ENCODE data around the gene FGF19.

FGF19 gene

DNA sequence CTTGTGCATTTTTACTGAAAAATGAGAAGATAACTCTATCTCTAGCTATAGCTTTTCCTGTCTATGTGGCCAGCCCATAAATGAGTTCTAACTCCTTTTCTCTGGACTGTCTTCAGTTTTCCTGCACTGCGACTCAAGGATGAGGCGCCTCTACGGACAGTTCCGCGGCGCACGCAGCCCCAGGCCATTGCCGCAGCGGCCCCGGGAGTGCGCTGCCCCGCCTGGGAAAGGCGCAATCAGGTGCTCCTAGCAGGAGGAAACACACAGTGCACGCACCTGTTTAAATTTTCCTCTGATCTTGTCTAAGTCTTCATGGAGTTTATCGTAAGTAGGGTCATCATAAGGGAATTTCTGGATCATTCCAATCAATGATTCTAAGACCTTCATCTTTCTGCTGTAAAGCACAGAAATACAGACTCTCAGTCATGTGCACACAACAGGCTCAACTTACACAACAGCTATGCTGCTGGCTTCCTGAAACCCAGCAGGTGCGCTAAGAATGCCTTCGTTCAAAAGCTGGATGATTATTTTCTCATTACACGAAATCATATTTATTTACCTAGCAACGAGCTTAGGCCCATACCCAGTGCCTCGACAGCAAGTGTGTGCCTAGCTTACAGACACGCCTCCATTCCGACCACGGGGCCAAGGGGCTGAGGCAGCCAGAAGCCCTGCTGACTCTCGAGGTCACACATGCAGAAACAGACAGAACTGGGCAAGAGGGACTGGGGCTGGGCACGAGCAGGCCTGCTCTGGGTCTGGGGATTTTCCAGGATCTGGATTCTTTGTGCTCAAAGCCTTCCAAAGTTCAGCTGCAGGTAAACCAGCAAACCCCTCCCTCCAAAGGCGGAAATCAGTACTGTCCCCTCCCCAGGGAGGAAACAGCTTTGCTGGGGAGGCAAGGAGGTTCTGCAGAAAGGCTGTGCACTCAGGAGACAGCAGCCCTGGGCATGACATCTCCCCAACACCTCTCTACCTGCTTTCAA, 35.9 kb downstream of the FGF19 start:
- no peak for DNase-seq

DNA sequence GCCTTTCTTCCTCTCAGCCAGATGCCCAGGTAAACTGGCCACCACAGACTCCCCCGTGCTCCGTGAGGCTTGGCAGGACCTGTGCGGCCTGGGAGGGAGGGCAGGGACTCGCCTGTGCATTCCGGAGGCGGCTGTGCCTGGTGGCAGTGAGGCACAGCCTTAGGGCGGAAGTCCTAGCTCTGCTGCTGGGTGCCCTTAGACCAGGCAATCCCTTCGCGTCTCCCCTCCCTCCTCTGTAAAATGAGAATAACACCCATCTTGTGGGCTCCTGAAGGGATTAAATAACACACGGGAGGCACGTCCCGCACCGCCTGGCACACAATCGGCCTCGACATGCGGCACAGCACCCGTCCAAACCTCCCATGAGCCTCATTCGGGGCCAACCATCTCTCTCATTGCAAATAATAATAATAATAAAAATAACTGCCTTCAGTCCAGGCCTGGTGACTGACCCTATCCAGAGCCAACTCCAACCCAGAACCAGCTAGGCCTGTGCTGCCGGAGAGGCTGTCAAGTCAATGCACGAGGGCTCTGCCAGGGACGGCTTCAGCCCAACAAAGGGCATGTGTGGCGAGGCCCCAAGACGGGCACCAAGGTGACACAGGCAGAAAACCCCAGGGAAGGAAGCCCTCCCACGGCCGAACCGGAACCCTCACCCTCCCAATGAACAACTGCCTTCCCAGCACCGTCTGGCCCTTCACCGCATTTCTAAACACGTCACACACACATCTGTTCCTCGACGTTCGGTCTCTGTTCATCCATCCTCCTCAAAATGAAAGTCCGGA, 36.9 kb downstream of the FGF19 start:
- no peak for DNase-seq

DNA sequence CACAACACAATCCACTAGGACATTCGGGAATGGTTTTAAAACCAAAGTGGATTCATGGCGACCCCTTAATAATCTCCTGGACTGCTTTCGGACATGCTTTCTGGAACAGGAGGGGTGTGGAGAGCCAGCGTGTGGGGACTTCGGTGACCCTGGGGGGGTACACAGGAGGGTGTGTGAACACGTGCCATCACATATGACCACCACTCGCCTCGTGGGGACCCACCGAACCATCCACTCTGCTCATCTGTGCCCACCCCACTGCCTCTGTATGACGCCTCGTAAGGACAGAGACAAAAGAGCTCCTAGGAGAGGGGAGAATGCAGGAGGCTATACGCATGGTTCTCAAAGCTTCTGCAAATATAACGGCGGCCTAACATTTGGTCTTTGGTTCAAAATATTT, 37.6 kb downstream of the FGF19 start:
- no peak for DNase-seq

DNA sequence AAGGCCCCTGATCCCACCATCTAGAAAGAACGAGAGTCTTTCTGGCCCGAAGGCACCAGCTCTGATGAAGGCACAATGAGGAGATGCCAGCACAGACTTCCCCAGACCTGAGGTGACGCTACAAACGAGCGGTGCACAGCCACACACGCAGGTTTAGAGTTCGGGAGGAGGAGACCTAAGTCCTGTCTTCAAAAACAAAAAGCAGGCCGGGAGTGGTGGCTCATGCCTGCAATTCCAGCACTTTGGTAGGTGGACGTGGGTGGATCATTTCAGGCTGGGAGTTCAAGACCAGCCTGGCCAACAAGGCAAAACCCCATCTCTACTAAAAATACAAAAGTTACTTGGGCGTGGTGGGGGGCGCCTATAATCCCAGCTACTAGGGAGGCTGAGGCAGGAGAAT, 38.2 kb downstream of the FGF19 start:
- no peak for DNase-seq

DNA sequence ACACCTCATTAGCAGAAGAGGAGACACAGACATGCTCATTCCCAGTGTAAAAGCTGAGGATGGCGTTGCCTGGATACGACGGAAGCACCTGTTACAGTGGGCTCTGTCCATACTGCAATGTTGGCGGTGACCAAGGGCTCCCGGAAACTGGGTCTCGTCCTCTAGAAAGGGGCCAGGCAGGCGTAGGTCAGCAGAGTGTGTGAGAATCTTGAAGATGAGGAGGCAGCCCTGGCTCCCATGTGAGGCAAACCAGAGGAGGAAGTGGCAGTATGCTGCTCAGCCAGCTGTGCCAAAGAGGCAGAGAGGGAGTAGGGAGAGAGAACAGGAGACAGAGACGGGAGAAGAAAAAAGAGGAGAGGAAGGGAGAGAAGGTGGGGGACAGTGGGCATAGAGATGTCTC, 38.9 kb downstream of the FGF19 start:
- no peak for DNase-seq

DNA sequence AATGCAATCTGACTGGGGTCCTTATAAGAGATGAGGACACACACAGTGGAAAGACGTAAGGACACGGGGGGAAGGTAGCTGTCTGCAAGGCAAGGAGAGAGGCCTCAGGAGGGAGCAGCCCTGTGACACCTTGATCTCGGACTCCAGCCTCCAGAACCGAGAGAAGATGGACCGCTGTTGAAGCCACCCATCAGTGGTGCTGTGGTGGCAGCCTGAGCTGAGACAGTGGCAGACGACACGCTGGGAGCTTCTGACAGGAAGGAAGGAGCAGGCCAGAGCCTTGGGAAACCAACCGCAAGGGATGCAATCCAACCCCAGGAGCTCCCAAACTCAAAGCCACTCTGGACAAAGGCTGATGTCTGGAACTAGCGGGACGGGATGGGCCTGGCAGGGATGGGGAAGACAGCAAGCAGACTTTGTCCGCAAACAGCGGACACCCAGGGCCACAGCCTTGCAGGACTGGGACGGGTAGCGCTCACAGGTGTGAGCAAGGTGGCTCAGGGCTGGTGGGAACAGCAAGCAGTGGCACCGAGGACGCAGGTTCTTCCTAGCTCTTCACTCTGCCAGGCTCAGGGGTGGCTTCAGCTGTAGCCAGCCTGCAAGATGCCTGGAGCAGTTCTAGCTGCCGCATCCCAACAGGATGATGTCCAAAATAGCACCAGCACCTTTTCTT, 39.6 kb downstream of the FGF19 start:
- no peak for DNase-seq

DNA sequence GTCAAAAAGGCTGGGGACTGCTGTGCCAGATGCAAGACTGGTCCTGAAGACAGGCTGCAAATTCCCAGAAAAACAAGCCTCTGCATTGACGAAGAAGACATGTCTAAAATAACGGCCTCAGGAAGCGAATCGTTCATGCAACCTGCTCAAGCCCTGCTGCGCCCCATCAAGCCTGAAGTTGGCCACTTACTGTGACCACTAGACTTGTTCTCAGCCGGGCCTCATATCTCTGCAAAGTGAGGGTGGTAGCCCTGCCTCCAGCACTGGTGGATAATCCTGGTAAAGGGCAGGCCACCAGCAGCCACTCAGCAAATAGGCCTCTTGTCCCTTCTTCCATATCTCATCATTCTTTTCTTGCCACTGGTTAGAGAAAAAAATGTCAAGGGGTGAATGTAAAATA, 40.5 kb downstream of the FGF19 start:
- DNase-seq = no peak

DNA sequence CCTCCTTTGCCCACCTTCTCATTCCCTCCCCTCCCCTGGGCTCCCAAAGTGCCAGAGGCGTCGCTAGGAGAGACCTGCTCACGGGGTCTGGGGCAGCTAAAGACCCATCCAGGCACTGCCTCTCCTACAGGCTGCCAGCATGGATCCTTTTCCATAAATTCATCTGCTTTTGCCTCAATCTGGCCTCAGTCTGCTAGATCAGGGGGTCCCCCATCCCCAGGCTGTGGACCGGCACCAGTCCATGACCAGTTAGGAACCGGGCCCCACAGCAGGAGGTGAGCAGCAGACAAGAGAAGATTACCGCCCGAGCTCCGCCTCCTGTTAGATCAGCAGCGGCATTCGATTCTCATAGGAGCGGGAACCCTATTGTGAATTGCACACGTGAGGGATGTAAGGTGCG, 41.0 kb downstream of the FGF19 start:
- no peak for DNase-seq

DNA sequence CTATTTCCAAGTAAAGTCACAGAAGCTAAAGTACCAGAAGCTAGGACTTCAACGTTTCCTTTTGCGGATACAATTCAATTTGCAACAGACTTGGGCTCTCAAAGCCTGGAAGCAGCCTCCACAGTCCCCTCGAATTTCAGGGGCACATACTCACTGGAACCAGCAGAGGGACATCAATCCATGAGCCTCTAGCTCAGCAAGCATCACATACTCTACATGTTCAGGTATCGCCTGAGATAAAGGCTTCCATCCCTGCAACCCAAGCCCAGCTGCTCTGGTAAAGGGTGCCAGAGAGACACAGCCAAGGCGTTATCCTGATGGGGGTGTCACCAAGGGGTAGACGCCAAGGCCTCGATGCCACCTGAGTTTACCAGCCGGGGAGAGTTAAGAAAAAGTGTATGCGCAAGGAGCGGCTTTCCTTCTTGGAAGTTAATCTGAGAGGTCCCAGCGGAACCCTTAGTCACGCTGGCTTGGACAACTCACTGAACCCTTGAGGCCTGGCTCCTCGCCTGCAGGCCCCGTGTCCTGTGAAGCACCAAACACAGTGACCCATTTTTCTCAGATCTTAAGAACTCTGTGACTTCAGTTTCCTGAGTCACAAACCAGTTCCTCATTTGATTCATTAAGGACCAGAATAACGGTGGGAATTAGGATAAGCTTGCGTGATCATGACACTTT, 41.7 kb downstream of the FGF19 start:
- no peak for DNase-seq

DNA sequence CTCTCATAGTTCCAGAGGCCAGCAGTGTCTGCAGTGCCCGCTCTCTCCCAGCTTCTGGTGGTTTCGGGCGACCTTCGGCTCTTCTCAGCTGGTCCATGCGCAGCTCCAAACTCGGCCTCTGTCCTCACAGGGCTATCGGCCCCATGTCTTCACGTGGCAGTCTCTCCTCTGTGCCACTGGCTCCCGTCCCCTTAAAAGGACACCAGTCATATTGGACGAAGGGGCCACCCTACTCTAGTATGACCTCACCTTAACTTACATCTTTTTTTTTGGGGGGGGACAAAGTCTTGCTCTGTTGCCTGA, 42.5 kb downstream of the FGF19 start:
- no peak for DNase-seq

DNA sequence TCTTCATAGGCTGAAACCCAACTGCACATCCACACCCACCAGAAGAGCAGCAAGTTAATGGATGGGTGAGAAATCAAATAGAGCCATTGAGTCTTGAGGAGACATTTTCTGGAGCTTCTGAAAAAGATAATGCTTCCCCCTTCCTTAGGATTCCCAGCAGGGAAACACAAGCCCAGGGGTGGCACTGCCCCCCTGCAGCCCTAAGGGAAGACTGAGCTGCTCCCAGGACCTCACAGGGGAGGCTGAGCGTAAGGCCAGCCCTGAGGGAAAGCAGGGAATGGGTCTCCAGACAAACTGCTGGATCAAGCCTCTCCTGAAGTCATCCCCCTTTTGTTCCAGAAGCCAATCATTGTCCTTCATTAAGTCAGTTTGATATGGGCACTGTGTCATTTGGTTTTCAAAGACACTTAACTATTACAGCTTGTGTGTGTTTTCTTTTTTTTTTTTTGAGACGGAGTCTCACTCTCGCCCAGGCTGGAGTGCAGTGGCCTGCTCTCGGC, 43.8 kb downstream of the FGF19 start:
- no peak for DNase-seq

DNA sequence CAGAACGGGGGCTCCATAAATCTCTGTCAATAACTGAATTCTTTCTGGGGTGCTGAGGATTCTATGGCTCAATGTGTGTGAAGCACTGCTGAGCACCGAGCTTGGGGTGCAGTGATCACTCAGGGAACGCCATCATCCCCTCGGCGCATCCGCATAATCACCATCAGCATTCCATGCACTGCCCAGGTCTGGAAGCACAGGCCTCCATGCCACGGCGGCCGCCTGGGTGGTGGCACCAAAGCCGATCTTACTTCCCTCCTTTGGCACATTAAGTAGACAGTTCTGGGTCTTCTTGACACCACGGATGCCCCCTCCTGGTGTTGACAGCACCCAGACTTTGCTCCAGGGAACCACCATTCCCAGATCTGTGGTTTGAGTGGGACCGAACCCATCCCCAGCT, 44.2 kb downstream of the FGF19 start:
- DNase-seq = no peak

DNA sequence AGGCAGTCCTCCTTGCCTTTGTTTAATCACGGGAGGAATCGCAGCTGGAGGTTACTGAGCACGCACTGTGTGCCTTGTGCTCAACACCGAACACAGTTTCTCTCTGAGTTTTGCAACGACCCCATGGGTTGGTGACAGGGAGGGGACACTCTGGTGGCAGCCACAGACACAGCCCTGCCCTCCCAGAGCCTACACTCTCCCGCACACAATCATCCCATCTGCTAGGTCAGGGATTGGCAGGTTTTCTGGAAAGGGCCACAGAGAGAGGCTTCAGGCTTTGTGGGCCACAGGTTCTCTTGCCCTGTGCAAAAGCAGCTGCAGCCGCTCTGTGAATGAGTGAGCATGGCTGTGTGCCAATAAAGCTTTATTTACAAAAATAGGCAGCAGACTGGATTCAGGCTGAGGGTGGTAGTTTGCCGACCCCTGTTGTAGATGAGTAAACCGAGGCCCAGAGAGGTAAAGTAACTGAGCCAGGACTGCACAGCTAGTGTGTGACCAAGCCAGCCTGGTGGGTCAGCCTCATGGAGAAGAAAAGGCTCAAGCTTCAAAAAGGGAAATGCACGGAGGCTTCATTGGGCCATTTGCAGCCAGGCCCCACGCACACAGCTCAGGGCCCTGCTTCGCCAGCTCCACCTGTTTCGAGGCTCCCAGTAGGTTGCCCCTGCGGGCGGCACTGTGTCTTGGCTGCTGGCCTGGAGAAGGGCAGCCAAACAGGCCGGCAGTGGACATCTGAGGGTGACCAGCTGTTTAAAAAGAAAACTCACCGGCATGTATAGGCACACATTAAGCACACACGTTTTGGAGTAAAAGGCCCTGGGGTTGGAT, 45.0 kb downstream of the FGF19 start:
- no peak for DNase-seq

DNA sequence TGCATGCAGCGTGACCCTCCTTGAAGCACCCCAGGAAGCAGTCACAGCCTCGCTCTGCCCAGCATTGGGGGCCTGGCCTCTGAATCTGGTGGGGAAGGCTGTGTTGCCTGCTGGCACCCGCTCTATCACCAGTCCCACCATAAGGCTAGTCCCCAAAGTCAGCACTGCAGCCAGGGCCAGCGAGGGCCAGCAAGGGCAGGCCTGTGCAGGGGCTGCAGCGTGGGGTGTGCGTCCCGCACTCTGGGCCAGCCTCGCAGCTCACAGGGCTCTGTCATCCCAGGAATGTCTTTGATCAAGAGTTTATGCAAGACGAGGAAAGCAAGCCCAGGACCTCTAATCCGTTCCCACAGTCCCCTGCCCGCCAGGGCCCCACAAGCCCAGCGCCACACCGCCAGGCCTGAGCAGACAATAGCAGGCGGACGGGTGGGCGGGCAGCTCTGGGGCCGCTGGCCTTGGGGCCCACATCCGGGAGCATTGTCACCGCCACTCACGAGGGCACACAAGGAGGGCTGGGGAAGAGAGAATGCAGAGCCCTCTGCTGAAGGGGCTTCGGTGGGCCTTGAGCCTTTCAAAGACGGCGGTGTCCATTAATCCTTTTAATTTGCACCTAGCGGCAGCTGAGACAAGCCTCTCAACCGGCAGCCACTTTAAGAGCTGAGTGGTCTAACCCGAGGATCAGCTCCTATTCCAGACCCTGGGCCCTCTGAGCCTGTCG, 45.8 kb downstream of the FGF19 start:
- DNase-seq = no peak

DNA sequence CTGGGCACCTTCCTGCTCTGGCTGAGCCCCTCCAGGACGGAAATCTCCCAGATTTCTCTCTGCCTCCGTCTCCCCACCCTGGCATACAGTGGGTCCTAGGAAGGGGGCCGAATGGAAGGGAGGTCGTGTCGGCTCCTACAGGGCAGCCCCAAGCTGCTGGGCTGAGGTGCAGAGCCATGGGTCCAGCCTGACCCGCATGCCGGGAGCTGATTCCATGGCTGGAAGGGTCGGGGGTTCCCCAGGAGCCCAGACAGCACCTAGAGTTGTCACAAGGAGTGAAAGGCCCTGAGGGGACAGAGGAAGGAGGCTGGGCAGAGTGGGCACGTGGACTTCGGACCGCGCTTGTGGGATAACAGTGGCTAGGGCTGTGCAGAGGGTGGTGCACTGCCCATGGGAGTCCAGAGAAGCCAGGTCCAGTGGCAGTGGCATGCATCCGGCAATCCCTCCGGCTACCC, 46.3 kb downstream of the FGF19 start:
- no peak for DNase-seq

DNA sequence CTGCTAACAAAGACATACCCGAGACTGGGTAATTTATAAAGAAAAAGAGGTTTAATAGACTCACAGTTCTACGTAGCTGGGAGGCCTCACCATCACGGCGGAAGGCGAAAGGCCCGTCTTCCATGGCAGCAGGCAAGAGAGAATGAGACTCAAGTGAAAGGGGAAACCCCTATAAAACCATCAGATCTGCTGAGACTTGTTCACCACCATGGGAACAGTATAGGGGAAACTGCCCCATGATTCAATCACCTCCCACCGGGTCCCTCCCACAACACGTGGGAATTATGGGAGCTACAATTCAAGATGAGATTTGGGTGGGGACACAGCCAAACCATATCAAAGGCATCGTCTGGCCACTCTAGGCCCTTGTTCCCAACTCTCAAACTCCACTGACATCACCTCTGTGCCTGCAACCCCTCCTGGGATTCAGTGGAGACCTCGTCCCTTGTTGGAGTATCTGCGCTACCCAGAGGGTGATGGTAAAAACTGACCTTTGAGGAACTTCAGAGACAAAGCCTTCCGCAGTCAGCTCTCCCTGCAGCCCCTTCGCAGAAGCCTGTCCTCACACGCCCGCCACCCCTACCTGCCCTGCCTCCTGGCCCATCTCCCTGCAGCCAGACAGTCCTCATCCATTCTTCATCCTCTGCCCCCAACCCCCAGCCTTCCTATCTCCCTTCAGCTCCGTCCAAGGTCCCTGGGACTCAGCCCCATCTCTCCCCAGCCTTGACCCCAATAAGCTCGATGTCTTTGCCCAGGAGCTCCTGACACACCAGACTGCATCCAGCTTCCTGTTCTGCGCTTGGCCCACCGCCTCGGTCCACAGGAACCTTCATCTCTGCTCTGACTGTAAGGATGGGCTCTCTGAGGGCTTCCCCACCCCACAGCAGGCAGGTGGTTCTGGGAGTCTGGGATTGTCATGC, 47.0 kb downstream of the FGF19 start:
- no peak for DNase-seq

DNA sequence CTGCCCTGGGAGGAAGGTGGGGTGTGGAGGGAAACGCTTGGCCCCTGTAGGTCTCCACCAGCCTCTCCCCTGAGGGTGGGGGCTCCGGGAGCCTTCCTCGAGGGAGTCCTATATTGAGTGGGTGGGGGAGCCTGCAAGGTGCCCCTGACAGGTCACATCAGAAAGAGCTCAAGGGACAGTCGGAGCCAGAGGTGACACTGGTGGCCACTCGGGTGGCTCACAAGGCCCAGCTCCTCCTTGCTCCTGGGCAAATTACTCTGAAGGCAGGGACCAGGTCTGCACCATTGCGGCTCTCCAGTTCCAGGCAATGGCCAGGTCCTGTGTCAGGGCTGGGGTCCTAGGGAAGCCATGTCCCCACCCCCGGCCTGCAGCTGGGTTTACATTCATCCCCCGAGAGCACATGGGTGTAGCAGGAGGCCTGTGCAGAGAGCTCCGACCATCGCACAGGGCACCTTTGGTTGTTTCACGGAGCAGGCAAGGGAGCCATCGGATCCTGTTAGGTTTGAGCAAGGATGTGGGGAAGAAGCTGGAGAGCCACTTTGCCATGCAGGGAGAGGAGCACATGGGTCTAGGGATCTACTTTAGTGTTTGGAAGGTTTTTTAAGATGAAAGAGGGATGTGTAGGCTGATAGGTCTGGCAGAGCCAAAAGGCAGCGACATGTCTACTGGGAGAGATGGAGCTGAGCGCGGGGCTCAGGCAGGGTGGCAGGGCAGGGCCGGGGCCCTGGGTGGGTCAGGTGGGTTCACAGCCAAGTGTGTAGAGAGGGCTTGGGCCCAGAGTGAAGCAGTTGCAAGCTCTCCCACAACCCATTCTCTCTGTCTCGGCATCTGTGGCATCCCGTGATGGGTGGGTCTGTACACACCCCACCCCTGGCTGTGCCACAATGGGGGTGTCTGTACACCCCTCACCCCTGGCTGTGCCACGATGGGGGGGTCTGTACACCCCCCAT, 48.1 kb downstream of the FGF19 start:
- no peak for DNase-seq

DNA sequence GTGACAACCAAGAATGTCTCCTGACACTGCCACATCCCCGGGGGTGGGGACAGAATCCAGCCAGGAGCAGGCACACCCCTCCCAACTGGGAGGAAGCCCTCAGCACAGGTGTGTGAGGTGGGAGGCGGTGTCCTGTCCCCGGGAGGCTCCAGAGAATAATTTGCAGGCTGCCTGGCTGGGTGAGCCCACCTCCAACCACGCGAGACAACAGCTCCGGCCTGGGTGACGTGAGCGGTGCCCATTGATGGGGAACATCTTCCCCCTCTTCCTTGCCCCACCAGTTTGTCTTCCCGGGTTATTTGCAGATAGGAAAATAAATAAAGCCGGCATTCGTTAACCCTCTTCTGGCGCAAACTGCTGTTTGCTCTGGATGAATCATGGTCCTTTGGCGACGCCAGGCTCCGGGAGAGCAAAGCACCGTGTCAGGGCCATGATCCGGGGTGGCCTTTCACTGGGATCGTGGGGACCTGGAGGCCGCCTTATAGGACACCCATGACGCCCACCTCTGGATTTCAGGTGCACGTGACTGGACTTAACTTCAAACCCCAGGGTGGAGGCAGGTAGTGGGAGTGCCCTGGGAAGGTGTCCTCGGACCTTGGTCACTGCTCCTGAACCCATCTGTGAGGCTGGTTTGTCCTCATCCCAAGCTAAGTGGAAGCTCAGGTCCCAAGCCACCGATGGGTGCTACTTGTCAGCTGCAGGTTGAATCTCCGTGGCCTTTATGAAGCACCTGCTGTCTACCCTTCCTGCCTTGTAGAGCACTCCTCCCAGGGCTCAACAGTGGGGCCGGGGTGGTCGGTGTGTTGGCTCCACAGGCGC, 49.0 kb downstream of the FGF19 start:
- no peak for DNase-seq
